ENCODE measurements around the gene FREM2. TPM values are rescaled to one million over a fixed set of nuclear protein-coding genes. Genes with fewer than 3 reads are reported as not detected.

Gene FREM2
- total RNA-seq, 1 experiment from 2014 or later = 0.04 TPM

- no peaks in the 10 kb centered on the region for H3F3A ChIP-seq (ENCODE audit: low read length, unreplicated experiment)
- H4K20me1 ChIP-seq (ENCODE audit: low read length) = no peaks in the 10 kb centered on the region
- CTCF ChIA-PET = no interaction called here
- H3K27ac ChIP-seq (ENCODE audit: low read length) = no peak overlapping the region
- POLR2A ChIA-PET (ENCODE audit: unreplicated experiment) = no interaction called here
- no peaks in the 10 kb centered on the region for H3K4me1 ChIP-seq (ENCODE audit: insufficient read depth, low read length)
- no peak for ATAC-seq
- H3K4me3 ChIP-seq (ENCODE audit: low read length) = no peak overlapping the region
- BruUV-seq (replicated peaks) = no TSS peak
- intact Hi-C loops (cut with micrococcal nuclease) = no loop called here
- no peaks in the 10 kb centered on the region for H3K9me2 ChIP-seq (replicated peaks; ENCODE audit: low read length)
- no peak overlapping the region for H2AFZ ChIP-seq (ENCODE audit: low read length)
- H3K9me3 ChIP-seq (ENCODE audit: low read length) = no peaks in the 10 kb centered on the region
- DNase-seq = no peak
- peaks cover 45% of the 10 kb centered on the region for H3K27me3 ChIP-seq (ENCODE audit: low read length)
- no peaks in the 10 kb centered on the region for H3K79me2 ChIP-seq (ENCODE audit: low read length)
- no peaks in the 10 kb centered on the region for H3K36me3 ChIP-seq (ENCODE audit: low read depth, low read length)
- no peak overlapping the region for H3K4me2 ChIP-seq (ENCODE audit: low read length)
- no peak for TF ChIP-seq EZH2phosphoT487 (IDR thresholded peaks at IDR 0.05; ENCODE audit: borderline replicate concordance, low read length)
- no peak for TF ChIP-seq EZH2 (IDR thresholded peaks at IDR 0.05; ENCODE audit: low read length, unreplicated experiment)
- TF ChIP-seq CTCF (conservative IDR thresholded peaks at IDR 0.05; ENCODE audit: low read depth, low read length) = no peak
- no peak overlapping the region for H3K9ac ChIP-seq (ENCODE audit: low read length)
Observed at GRCh38 chr13:38784036-38784880, 97.4 kb downstream of the FREM2 start.

GRCh38 chr13:38785042-38785441 is 98.2 kb downstream of the FREM2 start:
- no peak overlapping the region for H3K4me3 ChIP-seq (ENCODE audit: low read length)
- POLR2A ChIA-PET (ENCODE audit: unreplicated experiment) = no interaction called here

More at GRCh38 chr13:38785042-38785441, 98.2 kb downstream of the FREM2 start:
- Histone ChIP-seq H3K27me3 (ENCODE audit: low read length) (peaks cover 41% of the 10 kb centered on the region), H3K36me3 (ENCODE audit: low read depth, low read length) (no peaks in the 10 kb centered on the region), H3F3A (ENCODE audit: low read length, unreplicated experiment) (no peaks in the 10 kb centered on the region), H4K20me1 (ENCODE audit: low read length) (no peaks in the 10 kb centered on the region), H3K4me2 (ENCODE audit: low read length) (no peak overlapping the region), H3K9ac (ENCODE audit: low read length) (no peak overlapping the region), H3K4me1 (ENCODE audit: insufficient read depth, low read length) (no peaks in the 10 kb centered on the region), H3K27ac (ENCODE audit: low read length) (no peak overlapping the region), H3K79me2 (ENCODE audit: low read length) (no peaks in the 10 kb centered on the region), H2AFZ (ENCODE audit: low read length) (no peak overlapping the region), H3K9me3 (ENCODE audit: low read length) (no peaks in the 10 kb centered on the region), H3K9me2 (replicated peaks; ENCODE audit: low read length) (no peaks in the 10 kb centered on the region)
- no peak for ATAC-seq
- DNase-seq = no peak
- intact Hi-C loops (cut with micrococcal nuclease) = no loop called here
- BruUV-seq (replicated peaks) = no TSS peak
- CTCF ChIA-PET = no interaction called here
- TF ChIP-seq CTCF (conservative IDR thresholded peaks at IDR 0.05; ENCODE audit: low read depth, low read length) (no peak), EZH2phosphoT487 (IDR thresholded peaks at IDR 0.05; ENCODE audit: borderline replicate concordance, low read length) (no peak), EZH2 (IDR thresholded peaks at IDR 0.05; ENCODE audit: low read length, unreplicated experiment) (no peak)

All from PC-3 (cell line).